Measurements from ENCODE around the gene TRAPPC3. TPM values are rescaled to one million over a fixed set of nuclear protein-coding genes. Genes with fewer than 3 reads are reported as not detected.
A peak's percentile ranks its signal among the peaks of the same experiment; 100 is the strongest.

The TRAPPC3 gene
- total RNA-seq, 3 donors from 2014 or later (not counting 1 experiment from before 2014, with no cell fraction given), result 28.0 to 34.7 (median 34.3) TPM

- intact Hi-C loops (cut with micrococcal nuclease), result no loop called here
- no peaks in the 10 kb centered on the region for H3K9me3 Mint-ChIP-seq
- H3K27ac ChIP-seq (ENCODE audit: low read length), result no peak overlapping the region
- no peak for ATAC-seq
- no peaks in the 10 kb centered on the region for H3K27me3 ChIP-seq (ENCODE audit: control insufficient read depth, insufficient read depth, low read length)
- no peak overlapping the region for H3K4me3 Mint-ChIP-seq
- no peak for TF ChIP-seq CTCF (IDR thresholded peaks at IDR 0.05)
- peaks cover 32% of the 10 kb centered on the region for H3K36me3 ChIP-seq (ENCODE audit: control insufficient read depth, insufficient read depth, low read length)
- H3K4me1 Mint-ChIP-seq, result peaks cover 9 to 24% of the 10 kb centered on the region in 2 donors
- no peak overlapping the region for H3K4me3 ChIP-seq (ENCODE audit: low read length)
- H3K9me3 ChIP-seq (ENCODE audit: control insufficient read depth, insufficient read depth, low read length), result no peaks in the 10 kb centered on the region
- peak overlapping the region in 1 of 2 donors; percentile 30 for H3K27ac Mint-ChIP-seq
- H3K4me1 ChIP-seq (ENCODE audit: control insufficient read depth, insufficient read depth, low read length), result no peaks in the 10 kb centered on the region
- WGBS (ENCODE audit: insufficient coverage), result 98% methylated on average over 5 of the region's 5 CpGs
- H3K27me3 Mint-ChIP-seq (ENCODE audit: low read depth in 2 of 2), result no peaks in the 10 kb centered on the region
- DNase-seq, result no peak
- no peaks in the 10 kb centered on the region for H3K36me3 Mint-ChIP-seq
Measured at GRCh38 chr1:36139521-36139920, 9.8 kb downstream of the TRAPPC3 start.

GRCh38 chr1:36137776-36138175 is 11.5 kb downstream of the TRAPPC3 start:
- peaks cover 0 to 15% of the 10 kb centered on the region in 2 donors for H3K4me1 Mint-ChIP-seq
- Histone ChIP-seq H3K27me3 (ENCODE audit: control insufficient read depth, insufficient read depth, low read length) (no peaks in the 10 kb centered on the region), H3K9me3 (ENCODE audit: control insufficient read depth, insufficient read depth, low read length) (no peaks in the 10 kb centered on the region), H3K27ac (ENCODE audit: low read length) (no peak overlapping the region), H3K4me1 (ENCODE audit: control insufficient read depth, insufficient read depth, low read length) (no peaks in the 10 kb centered on the region), H3K36me3 (ENCODE audit: control insufficient read depth, insufficient read depth, low read length) (peaks cover 32% of the 10 kb centered on the region), H3K4me3 (ENCODE audit: low read length) (no peak overlapping the region)
- H3K27me3 Mint-ChIP-seq (ENCODE audit: low read depth in 2 of 2), result no peaks in the 10 kb centered on the region
- no peaks in the 10 kb centered on the region for H3K36me3 Mint-ChIP-seq
- 98% methylated on average over 2 of the region's 3 CpGs for WGBS (ENCODE audit: insufficient coverage)
- DNase-seq (no peak), ATAC-seq (no peak)
- H3K4me3 Mint-ChIP-seq, result no peak overlapping the region
- no peak for TF ChIP-seq CTCF (IDR thresholded peaks at IDR 0.05)
- intact Hi-C loops (cut with micrococcal nuclease), result no loop called here
- H3K9me3 Mint-ChIP-seq, result no peaks in the 10 kb centered on the region
- no peak overlapping the region for H3K27ac Mint-ChIP-seq

GRCh38 chr1:36137226-36137625 is 12.1 kb downstream of the TRAPPC3 start:
- H3K9me3 ChIP-seq (ENCODE audit: control insufficient read depth, insufficient read depth, low read length), result no peaks in the 10 kb centered on the region
- Mint-ChIP-seq H3K4me3 (no peak overlapping the region), H3K9me3 (no peaks in the 10 kb centered on the region), H3K27ac (no peak overlapping the region), H3K36me3 (no peaks in the 10 kb centered on the region), H3K4me1 (peaks cover 0 to 13% of the 10 kb centered on the region in 2 donors), H3K27me3 (ENCODE audit: low read depth in 2 of 2) (no peaks in the 10 kb centered on the region)
- H3K27ac ChIP-seq (ENCODE audit: low read length), result no peak overlapping the region
- TF ChIP-seq CTCF (IDR thresholded peaks at IDR 0.05), result no peak
- DNase-seq (no peak), ATAC-seq (no peak)
- H3K4me3 ChIP-seq (ENCODE audit: low read length), result no peak overlapping the region
- H3K27me3 ChIP-seq (ENCODE audit: control insufficient read depth, insufficient read depth, low read length), result no peaks in the 10 kb centered on the region
- intact Hi-C loops (cut with micrococcal nuclease), result no loop called here
- whole genome bisulfite sequencing (ENCODE audit: insufficient coverage), result 87% methylated on average over 5 of the region's 5 CpGs
- peaks cover 32% of the 10 kb centered on the region for H3K36me3 ChIP-seq (ENCODE audit: control insufficient read depth, insufficient read depth, low read length)
- no peaks in the 10 kb centered on the region for H3K4me1 ChIP-seq (ENCODE audit: control insufficient read depth, insufficient read depth, low read length)

GRCh38 chr1:36136535-36136934 is 12.8 kb downstream of the TRAPPC3 start:
- no peak for DNase-seq
- no peak for TF ChIP-seq CTCF (IDR thresholded peaks at IDR 0.05)
- peaks cover 32% of the 10 kb centered on the region for H3K36me3 ChIP-seq (ENCODE audit: control insufficient read depth, insufficient read depth, low read length)
- no peak overlapping the region for H3K27ac ChIP-seq (ENCODE audit: low read length)
- no peaks in the 10 kb centered on the region for H3K9me3 ChIP-seq (ENCODE audit: control insufficient read depth, insufficient read depth, low read length)
- H3K4me1 ChIP-seq (ENCODE audit: control insufficient read depth, insufficient read depth, low read length), result no peaks in the 10 kb centered on the region
- H3K27me3 ChIP-seq (ENCODE audit: control insufficient read depth, insufficient read depth, low read length), result no peaks in the 10 kb centered on the region
- ATAC-seq, result no peak
- no peaks in the 10 kb centered on the region for H3K36me3 Mint-ChIP-seq
- H3K27me3 Mint-ChIP-seq (ENCODE audit: low read depth in 2 of 2), result no peaks in the 10 kb centered on the region
- H3K4me1 Mint-ChIP-seq, result peaks cover 0 to 8% of the 10 kb centered on the region in 2 donors
- H3K4me3 Mint-ChIP-seq, result no peak overlapping the region
- no peaks in the 10 kb centered on the region for H3K9me3 Mint-ChIP-seq
- intact Hi-C loops (cut with micrococcal nuclease), result no loop called here
- H3K27ac Mint-ChIP-seq, result no peak overlapping the region
- WGBS (ENCODE audit: insufficient coverage), result 100% methylated on average over 1 of the region's 1 CpG
- no peak overlapping the region for H3K4me3 ChIP-seq (ENCODE audit: low read length)
